ENCODE data around the gene HIGD1C.
"Not testable (repeated sequence)": the region's sequence is repeated elsewhere in the genome, so short reads cannot be mapped to it uniquely, and the experiment has no call there.

HIGD1C gene

GRCh38 chr12:50927356-50927755 lies 25.0 kb upstream of the HIGD1C start:
- POLR2A ChIA-PET = interaction anchor here (1.2 kb wide), 1 partner anchor 99 kb away, joined by 3 read pairs; the partner anchor contains the start of gene SLC11A2
- DNase-seq (ENCODE audit: extremely low spot score) = no peak
- CTCF ChIA-PET = no interaction called here
- TF ChIP-seq ELF4 (IDR thresholded peaks at IDR 0.05) (no peak), HDGF (IDR thresholded peaks at IDR 0.05; ENCODE audit: borderline replicate concordance) (no peak), TARDBP (IDR thresholded peaks at IDR 0.05) (no peak), SP1 (IDR thresholded peaks at IDR 0.05) (no peak), LEF1 (IDR thresholded peaks at IDR 0.05; ENCODE audit: borderline replicate concordance) (no peak), PKNOX1 (IDR thresholded peaks at IDR 0.05) (no peak), ZNF384 (IDR thresholded peaks at IDR 0.05) (no peak)

GRCh38 chr12:50927766-50928224 lies 24.5 kb upstream of the HIGD1C start:
- POLR2A ChIA-PET = interaction anchor here (1.2 kb wide), 1 partner anchor 53 kb away, joined by 3 read pairs; no protein-coding TSS in a partner anchor

GRCh38 chr12:50928392-50928791 lies 24.0 kb upstream of the HIGD1C start:
- ChIA-PET POLR2A (interaction anchor here (1.2 kb wide), 1 partner anchor 52 kb away, joined by 3 read pairs; no protein-coding TSS in a partner anchor), CTCF (interaction anchor here (0.7 kb wide), 1 partner anchor 1957 kb away, joined by 3 read pairs; no protein-coding TSS in a partner anchor)
- TF ChIP-seq TARDBP (IDR thresholded peaks at IDR 0.05) (no peak), NFRKB (IDR thresholded peaks at IDR 0.05) (no peak), FOXK2 (IDR thresholded peaks at IDR 0.05) (no peak)
- no peak for DNase-seq (ENCODE audit: extremely low spot score)

More at GRCh38 chr12:50927766-50928224, 24.5 kb upstream of the HIGD1C start:
- TF ChIP-seq ZNF384 (IDR thresholded peaks at IDR 0.05) (no peak), L3MBTL2 (conservative IDR thresholded peaks at IDR 0.05) (no peak)
- DNase-seq (ENCODE audit: extremely low spot score) = no peak
- CTCF ChIA-PET = interaction anchor here (0.7 kb wide), 1 partner anchor 1957 kb away, joined by 3 read pairs; no protein-coding TSS in a partner anchor

- ChIA-PET CTCF (no interaction called here), POLR2A (no interaction called here)
- no peak for TF ChIP-seq SUZ12 (IDR thresholded peaks at IDR 0.05)
- TF ChIP-seq BHLHE40 (IDR thresholded peaks at IDR 0.05; ENCODE audit: borderline replicate concordance) = no peak
- no peak for TF ChIP-seq HDGF (IDR thresholded peaks at IDR 0.05; ENCODE audit: borderline replicate concordance)
- no peak for TF ChIP-seq SP1 (IDR thresholded peaks at IDR 0.05)
- no peak for TF ChIP-seq ELF4 (IDR thresholded peaks at IDR 0.05)
- TF ChIP-seq FOXM1 (IDR thresholded peaks at IDR 0.05; ENCODE audit: borderline replicate concordance) = no peak
- TF ChIP-seq LEF1 (IDR thresholded peaks at IDR 0.05; ENCODE audit: borderline replicate concordance) = no peak
- no peak for DNase-seq (ENCODE audit: extremely low spot score)
These were observed 22.5 kb upstream of the HIGD1C start for GRCh38 chr12:50929831-50930230.

GRCh38 chr12:50930477-50930876 lies 21.9 kb upstream of the HIGD1C start:
- DNase-seq (ENCODE audit: extremely low spot score); POLR2A ChIA-PET: not testable (repeated sequence)
- CTCF ChIA-PET = interaction anchor here (0.6 kb wide), 1 partner anchor 1584 kb away, joined by 3 read pairs; no protein-coding TSS in a partner anchor

GRCh38 chr12:50932787-50933280 lies 19.5 kb upstream of the HIGD1C start:
- no peak for DNase-seq (ENCODE audit: extremely low spot score)
- POLR2A ChIA-PET = no interaction called here
- CTCF ChIA-PET = no interaction called here
- no peak for TF ChIP-seq TARDBP (IDR thresholded peaks at IDR 0.05)
- no peak for TF ChIP-seq ZNF384 (IDR thresholded peaks at IDR 0.05)
- TF ChIP-seq HDGF (IDR thresholded peaks at IDR 0.05; ENCODE audit: borderline replicate concordance) = no peak
- TF ChIP-seq PKNOX1 (IDR thresholded peaks at IDR 0.05) = no peak
- no peak for TF ChIP-seq BHLHE40 (IDR thresholded peaks at IDR 0.05; ENCODE audit: borderline replicate concordance)
- TF ChIP-seq L3MBTL2 (conservative IDR thresholded peaks at IDR 0.05) = no peak
- TF ChIP-seq FOXM1 (IDR thresholded peaks at IDR 0.05; ENCODE audit: borderline replicate concordance) = no peak
- no peak for TF ChIP-seq CTBP1 (IDR thresholded peaks at IDR 0.05; ENCODE audit: borderline replicate concordance)
- no peak for TF ChIP-seq NFRKB (IDR thresholded peaks at IDR 0.05)
- TF ChIP-seq FOXK2 (IDR thresholded peaks at IDR 0.05) = no peak
- no peak for TF ChIP-seq SP1 (IDR thresholded peaks at IDR 0.05)
- no peak for TF ChIP-seq ARNT (IDR thresholded peaks at IDR 0.05)
- TF ChIP-seq SUZ12 (IDR thresholded peaks at IDR 0.05) = no peak
- no peak for TF ChIP-seq LEF1 (IDR thresholded peaks at IDR 0.05; ENCODE audit: borderline replicate concordance)
- TF ChIP-seq ELF4 (IDR thresholded peaks at IDR 0.05) = no peak

- ChIA-PET POLR2A (no interaction called here), CTCF (interaction anchor here (0.5 kb wide), 1 partner anchor 100 kb away, joined by 3 read pairs; no protein-coding TSS in a partner anchor)
These were observed 18.8 kb upstream of the HIGD1C start for GRCh38 chr12:50933459-50934124.

More at GRCh38 chr12:50933459-50934124, 18.8 kb upstream of the HIGD1C start:
- no peak for DNase-seq (ENCODE audit: extremely low spot score)
- TF ChIP-seq ZNF384 (IDR thresholded peaks at IDR 0.05) = no peak
- no peak for TF ChIP-seq L3MBTL2 (conservative IDR thresholded peaks at IDR 0.05)
- TF ChIP-seq TARDBP (IDR thresholded peaks at IDR 0.05) = no peak
- no peak for TF ChIP-seq BHLHE40 (IDR thresholded peaks at IDR 0.05; ENCODE audit: borderline replicate concordance)
- no peak for TF ChIP-seq PKNOX1 (IDR thresholded peaks at IDR 0.05)
